PC-9 (cell line): ENCODE data around the gene GABPB1.

ENCODE experiments used
- CTCF ChIP-seq: fragments of 200-600 bp; sonication (generic); conservative IDR thresholded peaks from 2 replicates; pipeline ENCODE4 v1.6.1; 2017; ENCODE audit warnings: mixed run types, antibody characterized with exemption, mild to moderate bottlenecking, moderate library complexity
- EZH2 ChIP-seq: fragments of 200-600 bp; sonication (generic); IDR thresholded peaks from 2 replicates; pipeline ENCODE4 v1.8.0; 2017; ENCODE audit warnings: antibody characterized with exemption, low read depth

GRCh38 chr15:50361756-50362155 is 6.8 kb upstream of the GABPB1 start:
- TF ChIP-seq CTCF (no peak), EZH2 (no peak)
